ENCODE data around the gene CTNNA2. TPM values are rescaled to one million over a fixed set of nuclear protein-coding genes. Genes with fewer than 3 reads are reported as not detected.

Gene CTNNA2
- total and polyA plus RNA-seq, 2 of the 8 experiments (the other 6 are each of a cell fraction or from before 2014, with no cell fraction given): 3.9 to 9.0 TPM

DNA sequence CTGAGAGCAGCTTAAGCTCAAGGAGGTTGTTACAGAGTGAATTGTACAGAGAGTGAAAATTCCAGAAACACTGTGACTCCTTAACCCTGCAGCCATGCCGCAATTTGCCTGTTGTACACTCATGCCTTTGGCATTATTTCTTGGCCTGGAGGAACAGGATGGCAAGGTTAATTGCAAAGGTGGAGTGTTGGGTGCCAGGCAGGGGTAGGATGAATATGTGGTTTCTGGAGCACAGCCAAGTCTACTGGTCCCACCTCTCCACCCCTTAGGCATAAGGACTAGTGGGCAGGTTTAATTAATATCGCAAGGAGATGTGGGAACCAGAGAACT, 541.5 kb downstream of the CTNNA2 start:
- no peak overlapping the region for H3K4me2 ChIP-seq (ENCODE audit: insufficient read depth in 1 of 2, low read depth in 2 of 2, low read length in 2 of 2)

More for the DNA sequence above, 541.5 kb downstream of the CTNNA2 start:
- Histone ChIP-seq H3K27me3 (replicated peaks in 1 of 4; ENCODE audit: control insufficient read depth in 3 of 4, extremely low read depth in 1 of 4, insufficient read depth in 3 of 4, low read length in 3 of 4) (no peaks in the 10 kb centered on the region), H2BK12ac (ENCODE audit: low read depth, low read length) (no peak overlapping the region), H3K23me2 (ENCODE audit: low read depth, low read length) (no peaks in the 10 kb centered on the region), H3K36me3 (ENCODE audit: control insufficient read depth in 2 of 4, insufficient read depth in 4 of 4, low read length in 3 of 4) (no peaks in the 10 kb centered on the region), H3K4ac (replicated peaks; ENCODE audit: insufficient read length, low read depth, low read length) (no peak overlapping the region), H2BK20ac (ENCODE audit: low read length) (no peak overlapping the region), H3K18ac (ENCODE audit: extremely low read depth, low read length) (no peak overlapping the region; the same call in 1 of the 2 replicates), H3K4me3 (ENCODE audit: extremely low read depth in 1 of 4, insufficient read depth in 2 of 4, low read depth in 3 of 4, low read length in 4 of 4) (no peak overlapping the region), H2AK5ac (ENCODE audit: low read depth, low read length) (no peak overlapping the region), H2BK5ac (ENCODE audit: low read depth, low read length) (no peak overlapping the region; the same call in 1 of the 2 replicates), H3K79me2 (ENCODE audit: control insufficient read depth in 1 of 2, insufficient read depth in 2 of 2, low read length in 2 of 2) (no peaks in the 10 kb centered on the region), H2AFZ (ENCODE audit: low read length) (no peak overlapping the region), H3K23ac (ENCODE audit: insufficient read length) (no peak overlapping the region), H3K27ac (ENCODE audit: low read depth, low read length) (no peak overlapping the region), H4K5ac (ENCODE audit: insufficient read length, low read depth, low read length) (no peak overlapping the region), H4K20me1 (replicated peaks in 1 of 2; ENCODE audit: control insufficient read depth in 1 of 2, insufficient read depth in 2 of 2, low read length in 2 of 2) (no peaks in the 10 kb centered on the region), H3K9me3 (ENCODE audit: insufficient read depth in 2 of 2, low read depth in 1 of 2, low read length in 1 of 2) (no peaks in the 10 kb centered on the region), H3K9ac (replicated peaks in 1 of 4; ENCODE audit: extremely low read depth in 1 of 4, low read depth in 3 of 4, low read length in 3 of 4) (no peak overlapping the region), H3K14ac (ENCODE audit: insufficient read length) (peak overlapping the region; percentile 45), H2BK15ac (ENCODE audit: low read length) (no peak overlapping the region), H4K8ac (ENCODE audit: extremely low read depth, insufficient read depth, low read length) (no peak overlapping the region), H3K79me1 (ENCODE audit: low read depth, low read length) (no peaks in the 10 kb centered on the region), H3K4me1 (replicated peaks in 1 of 4; ENCODE audit: control insufficient read depth in 3 of 4, insufficient read depth in 4 of 4, low read length in 3 of 4) (peaks cover 1 to 22% (median 14%) of the 10 kb centered on the region in 4 experiments; a peak in 5 of 7 replicates), H4K91ac (replicated peaks; ENCODE audit: insufficient read length, low read length) (no peak overlapping the region), H3K56ac (replicated peaks; ENCODE audit: insufficient read length, low read depth, low read length) (no peak overlapping the region), H2BK120ac (replicated peaks; ENCODE audit: low read depth, low read length) (no peak overlapping the region)
- WGBS, 2 experiments (ENCODE audit: extremely low coverage in 1 of 2, insufficient coverage in 1 of 2, insufficient read length in 1 of 2, insufficient replicate concordance in 2 of 2, low coverage in 1 of 2, low lambda C conversion rate in 2 of 2, missing lambda C conversion rate in 1 of 2): 88% methylated on average over 2 of the region's 2 CpGs; no CpG with 5 or more reads in 1 of the 2 experiments
- CTCF ChIA-PET (ENCODE audit: partially characterized antibody): interaction anchor here (0.8 to 0.9 kb wide), 2 partner anchors 18 to 75 kb away, joined by 3 read pairs; no protein-coding TSS in a partner anchor
- DNase-seq (ENCODE audit: low read depth in 1 of 2, low spot score in 2 of 2): no peak
- no peak for TF ChIP-seq CBX8 (IDR thresholded peaks at IDR 0.05; ENCODE audit: borderline replicate concordance, low read depth, low read length)
- no peak for FAIRE-seq
- POLR2A ChIA-PET (ENCODE audit: partially characterized antibody): no interaction called here

All from H1 (cell line).